GM12878 (cell line): ENCODE results near the gene PLEK2. TPM values are rescaled to one million over a fixed set of nuclear protein-coding genes. Genes with fewer than 3 reads are reported as not detected.

Experiments
- ATAC-seq: fragments of 200-7000 bp; cut with Tn5 transposase; 3 replicates; pipeline ENCODE4 v1.9.1; 2020; ENCODE audit warnings: mild to moderate bottlenecking, moderate library complexity
- BruUV-seq: library from RNA; stranded (reverse); fragments of 400-500 nt; replicated peaks from 2 replicates; lab custom pipeline; 2021; lab: Mats Ljungman, UMichigan
- CTCF ChIA-PET: fragments of 300-600 bp; sonication (Branson Sonifier 250); formaldehyde crosslinking; extraction: SDS; loops from one replicate; lab custom pipeline; 2021; ENCODE audit warnings: inconsistent platforms; lab: Yijun Ruan, JAX
- POLR2A ChIA-PET: fragments of 350-600 bp; formaldehyde crosslinking; extraction: SDS; loops from one replicate; lab custom pipeline; 2021; ENCODE audit warnings: inconsistent platforms; lab: Charles Lee
- RAD21 ChIA-PET: fragments of 300-600 bp; sonication (Branson Sonifier 250); formaldehyde crosslinking; loops from one replicate; lab custom pipeline; 2023; ENCODE audit warnings: antibody characterized with exemption; ENCODE audit not compliant: unreplicated experiment; lab: Charles Lee
- SMC1A ChIA-PET: fragments of 300-600 bp; sonication (Branson Sonifier 250); formaldehyde crosslinking; loops from one replicate; lab custom pipeline; 2023; ENCODE audit not compliant: unreplicated experiment, uncharacterized antibody; lab: Charles Lee
- DNase-seq: peaks from one replicate; pipeline ENCODE4 v3.0.0-alpha.2; 2011; ENCODE audit warnings: low read depth, low spot score
- FAIRE-seq: peaks from 3 replicates; lab custom pipeline; 2011; peaks lifted over from hg19 to GRCh38; lab: Jason Lieb, UNC
- H2AFZ ChIP-seq: 2 replicates; pipeline ENCODE4 v1.6.0; 2011; ENCODE audit warnings: low read depth, low read length, control low read depth; ENCODE audit not compliant: control insufficient read depth
- H3K27ac ChIP-seq: 2 replicates; pipeline ENCODE4 v1.5.1; 2011; ENCODE audit warnings: control low read depth; ENCODE audit not compliant: control insufficient read depth, insufficient read depth
- H3K27me3 ChIP-seq, 2 experiments: replicated peaks in 1 of 2; 2 replicates each; pipeline versions ENCODE4 v1.6.0 to v1.6.1; 2011; ENCODE audit warnings: low read length in 1 of 2; ENCODE audit not compliant: control insufficient read depth in 2 of 2, insufficient read depth in 2 of 2
- H3K36me3 ChIP-seq, 2 experiments: 2 replicates each; pipeline ENCODE4 v1.5.1; 2011; ENCODE audit warnings: low read length in 1 of 2; ENCODE audit not compliant: control insufficient read depth in 2 of 2, insufficient read depth in 2 of 2
- H3K4me1 ChIP-seq: 2 replicates; pipeline ENCODE4 v1.6.1; 2011; ENCODE audit warnings: mild to moderate bottlenecking, low read length, moderate library complexity, mixed read lengths; ENCODE audit not compliant: control insufficient read depth, insufficient read depth
- H3K4me2 ChIP-seq: 2 replicates; pipeline ENCODE4 v1.6.0; 2011; ENCODE audit warnings: control low read depth; ENCODE audit not compliant: control insufficient read depth, insufficient read depth
- H3K4me3 ChIP-seq: fragments of 200-600 bp; sonication (generic); 2 replicates; pipeline ENCODE4 v1.5.1; 2016
- H3K79me2 ChIP-seq: 2 replicates; pipeline ENCODE4 v1.6.0; 2011; ENCODE audit warnings: low read length; ENCODE audit not compliant: control insufficient read depth, insufficient read depth
- H3K9ac ChIP-seq: 2 replicates; pipeline ENCODE4 v1.8.0; 2011; ENCODE audit warnings: low read length, control low read depth, mixed read lengths; ENCODE audit not compliant: control insufficient read depth, insufficient read depth
- H3K9me3 ChIP-seq: replicated peaks from 3 replicates; pipeline ENCODE4 v1.5.1; 2011; ENCODE audit warnings: mild to moderate bottlenecking, low read length; ENCODE audit not compliant: control insufficient read depth, insufficient read depth
- H4K20me1 ChIP-seq: 2 replicates; pipeline ENCODE4 v1.6.0; 2011; ENCODE audit not compliant: control insufficient read depth, insufficient read depth
- BHLHE40 ChIP-seq, 2 experiments: fragments of 450-650 bp in 1 of 2; IDR thresholded peaks; 2 replicates each; pipeline ENCODE4 v1.6.1; 2011 to 2017; ENCODE audit warnings: low read depth in 2 of 2, borderline replicate concordance in 1 of 2, improper control_type of control experiment in 1 of 2, low read length in 1 of 2, mild to moderate bottlenecking in 1 of 2
- CREM ChIP-seq: IDR thresholded peaks from 2 replicates; pipeline ENCODE4 v1.6.1; 2014; ENCODE audit warnings: antibody characterized with exemption, low read depth
- EZH2 ChIP-seq: IDR thresholded peaks from 2 replicates; pipeline ENCODE4 v1.6.1; 2012; ENCODE audit warnings: low read depth, mild to moderate bottlenecking, control low read depth, inconsistent platforms, low read length, borderline replicate concordance; ENCODE audit not compliant: control insufficient read depth
- HDAC6 ChIP-seq: fragments of 200-600 bp; sonication (generic); IDR thresholded peaks from one replicate; pipeline ENCODE4 v1.8.0; 2017; ENCODE audit warnings: antibody characterized with exemption; ENCODE audit not compliant: unreplicated experiment
- IKZF2 ChIP-seq, 2 experiments: fragments of 450-650 bp; IDR thresholded peaks; 2 replicates each; pipeline ENCODE4 v1.6.1; 2017; ENCODE audit warnings: mild to moderate bottlenecking in 2 of 2, moderate library complexity in 2 of 2
- IRF4 ChIP-seq: IDR thresholded peaks from 2 replicates; pipeline ENCODE4 v1.6.1; 2011; ENCODE audit warnings: low read depth, low read length
- KLF5 ChIP-seq: fragments of 450-650 bp; IDR thresholded peaks from 2 replicates; pipeline ENCODE4 v1.6.1; 2014; ENCODE audit warnings: mild to moderate bottlenecking; ENCODE audit not compliant: partially characterized antibody
- NFXL1 ChIP-seq: fragments of 450-650 bp; IDR thresholded peaks from 2 replicates; pipeline ENCODE4 v1.6.1; 2017; ENCODE audit warnings: antibody characterized with exemption, mild to moderate bottlenecking, borderline replicate concordance
- POLR2A ChIP-seq: IDR thresholded peaks from 2 replicates; pipeline ENCODE4 v1.6.1; 2011; ENCODE audit warnings: low read depth, mild to moderate bottlenecking, low read length
- RELA ChIP-seq: fragments of 450-650 bp; IDR thresholded peaks from 2 replicates; pipeline ENCODE4 v1.8.0; 2014; ENCODE audit warnings: borderline replicate concordance; ENCODE audit not compliant: partially characterized antibody
- SIN3A ChIP-seq: IDR thresholded peaks from 2 replicates; pipeline ENCODE4 v1.6.1; 2012; ENCODE audit warnings: low read depth, low read length, improper control_type of control experiment
- SMAD1 ChIP-seq: fragments of 450-650 bp; IDR thresholded peaks from 2 replicates; pipeline ENCODE4 v1.6.1; 2018; ENCODE audit warnings: mild to moderate bottlenecking, low read depth; ENCODE audit not compliant: partially characterized antibody
- SREBF2 ChIP-seq: IDR thresholded peaks from 2 replicates; pipeline ENCODE4 v1.6.1; 2012; ENCODE audit warnings: mild to moderate bottlenecking, low read length
- WGBS: methylation state at CpG from one replicate; pipeline ENCODE4 v1.1.6; 2016; ENCODE audit warnings: low lambda C conversion rate; ENCODE audit not compliant: insufficient replicate concordance, insufficient coverage; ENCODE audit errors: missing lambda C conversion rate; 5-methylcytosine and 5-hydroxymethylcytosine counted together
- in situ Hi-C: fragments of 300-500 bp; cut with MboI; formaldehyde crosslinking; loops from 9 replicates; pipeline ENCODE4 v1.14.3; 2018; ENCODE audit warnings: mixed read lengths
- intact Hi-C: fragments of 100-400 bp; cut with micrococcal nuclease; formaldehyde crosslinking; loops from one replicate; pipeline ENCODE4 v1.14.2; 2022; ENCODE audit not compliant: unreplicated experiment
- polyA plus RNA-seq, 11 experiments: library from polyadenylated mRNA; depleted of rRNA in 4 of 11; unstranded in 6 of 11; stranded (reverse) in 5 of 11; fragments of >200 nt; fragmentation: Nextera tagmentation in 4 of 11; fragmentation: Illumina TruSeq in 1 of 11; extraction: Ambion mirVana in 4 of 11; extraction: Trizol in 1 of 11; gene quantifications; 1 replicate in 1 of 11; 2 replicates in 10 of 11; pipeline versions ENCODE4 v1.2.1 to v1.2.3, GENCODE V29; 2011 to 2016; ENCODE audit warnings: inconsistent platforms in 2 of 11, missing spikeins in 2 of 11, low read depth in 1 of 11
- total RNA-seq, 4 experiments: library from RNA; depleted of rRNA in 3 of 4; stranded (reverse); fragments of >200 nt in 3 of 4; fragmentation: Illumina TruSeq in 1 of 4; extraction: Trizol in 1 of 4; gene quantifications; 2 replicates each; pipeline versions ENCODE4 v1.2.1 to v1.2.3, GENCODE V29; 2013 to 2021

The PLEK2 gene
- total and polyA plus RNA-seq, 10 of the 15 experiments (the other 5 are each of a cell fraction or from before 2014, with no cell fraction given): 0.08 to 0.20 TPM; not detected in 8

DNA sequence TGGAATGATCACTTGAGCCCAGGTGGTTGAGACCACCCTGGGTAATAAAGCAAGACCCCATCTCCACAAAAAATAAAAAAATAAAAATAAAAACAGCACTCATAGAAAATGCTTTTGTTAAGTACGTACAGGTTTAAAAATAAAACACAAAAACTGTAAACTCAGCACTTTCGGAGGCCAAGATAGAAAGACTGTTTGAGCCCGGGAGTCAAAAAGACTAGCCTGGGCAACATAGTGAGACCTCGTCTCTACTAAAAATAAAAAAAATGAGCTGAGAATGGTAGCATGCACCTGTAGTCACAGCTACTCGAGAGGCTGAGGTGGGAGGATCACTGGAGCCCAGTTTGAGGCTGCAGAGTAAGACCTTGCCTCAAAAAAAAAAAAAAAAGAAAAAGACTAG lies 59.9 kb downstream of the PLEK2 start:
- Histone ChIP-seq H3K4me1 (peaks cover 4% of the 10 kb centered on the region; the same call in 1 of the 2 replicates), H3K4me3 (no peak overlapping the region), H4K20me1 (no peaks in the 10 kb centered on the region), H3K9me3 (no peaks in the 10 kb centered on the region), H3K27ac (no peak overlapping the region), H2AFZ (no peak overlapping the region), H3K4me2 (no peak overlapping the region), H3K36me3 (no peaks in the 10 kb centered on the region; a peak in 1 of 4 replicates), H3K27me3 (no peaks in the 10 kb centered on the region), H3K9ac (no peak overlapping the region), H3K79me2 (peaks cover 11% of the 10 kb centered on the region)
- BruUV-seq: no TSS peak
- no peak for DNase-seq
- no peak for FAIRE-seq
- TF ChIP-seq EZH2 (no peak), BHLHE40 (IDR thresholded peaks at IDR 0.05; ENCODE audit: borderline replicate concordance in 1 of 2, low read depth in 2 of 2, low read length in 1 of 2) (no peak), POLR2A (no peak), CREM (no peak), SREBF2 (no peak), KLF5 (no peak), HDAC6 (no peak), IKZF2 (IDR thresholded peaks at IDR 0.05) (no peak), RELA (no peak), SIN3A (no peak), SMAD1 (no peak), IRF4 (no peak), NFXL1 (no peak)
- WGBS: 98% methylated on average over 5 of the region's 5 CpGs
- RAD21 ChIA-PET: no interaction called here
- SMC1A ChIA-PET: interaction anchor here (0.6 to 3.1 kb wide), 2 partner anchors 11 to 77 kb away, joined by 3 to 12 read pairs; no protein-coding TSS in a partner anchor
- intact Hi-C loops (no loop called here), in situ Hi-C loops (loop anchor here (10.0 kb wide), 1 partner anchor 847 kb away; the partner anchor contains the start of gene GPHN)
- ATAC-seq: no peak
- CTCF ChIA-PET: interaction anchor here (0.6 to 2.0 kb wide), 6 partner anchors 8 to 352 kb away, joined by 3 to 8 read pairs (median 4); partner anchors contain the start of gene ATP6V1D
- POLR2A ChIA-PET: no interaction called here
